GM21619 (cell line): ENCODE results near the gene GUCY1A2.
"Not testable (repeated sequence)": the region's sequence is repeated elsewhere in the genome, so short reads cannot be mapped to it uniquely, and the experiment has no call there.

ENCODE experiments used
- ATAC-seq: cut with Tn5 transposase; IDR thresholded peaks from one replicate; pipeline ENCODE4 v1.9.1; 2021; ENCODE audit not compliant: unreplicated experiment

Gene GUCY1A2

DNA sequence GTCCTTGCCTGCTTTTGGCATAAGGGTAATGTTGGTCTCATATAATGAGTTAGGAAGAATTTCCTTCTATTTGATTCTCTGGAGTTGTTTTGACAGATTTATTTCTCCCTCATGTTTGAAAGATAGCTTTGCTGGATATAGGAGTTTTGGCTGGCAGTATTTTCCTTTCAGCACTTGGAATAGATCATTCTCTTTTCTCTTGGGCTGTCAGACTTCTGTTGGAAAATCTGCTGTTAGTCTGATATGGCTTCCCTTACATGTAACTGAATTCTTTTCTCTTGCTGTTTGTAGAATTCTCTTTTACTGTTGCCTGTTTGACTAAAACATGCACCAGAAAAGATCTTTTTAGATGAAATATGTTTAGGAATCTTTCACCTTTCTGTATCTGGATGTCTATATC is 165.5 kb downstream of the GUCY1A2 start:
- ATAC-seq: no peak

DNA sequence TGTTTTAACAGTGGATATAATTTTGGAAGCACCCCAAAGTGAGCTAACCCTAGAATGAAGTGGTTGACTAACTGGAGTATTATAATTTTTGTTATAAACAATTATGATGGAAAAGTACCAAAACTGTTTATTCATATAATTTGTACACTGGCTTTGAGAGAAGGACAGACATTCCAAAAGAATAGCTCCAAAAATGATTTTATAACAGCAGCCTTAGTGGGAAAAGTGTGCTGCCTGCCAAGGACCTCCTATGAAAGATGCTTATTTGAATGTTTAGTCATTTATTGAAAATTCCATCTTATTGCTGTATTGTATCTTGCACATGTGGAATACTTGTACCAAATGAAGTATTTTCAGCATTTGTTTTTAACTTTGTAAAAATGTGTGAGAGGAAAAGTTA is 169.8 kb downstream of the GUCY1A2 start:
- no peak for ATAC-seq

DNA sequence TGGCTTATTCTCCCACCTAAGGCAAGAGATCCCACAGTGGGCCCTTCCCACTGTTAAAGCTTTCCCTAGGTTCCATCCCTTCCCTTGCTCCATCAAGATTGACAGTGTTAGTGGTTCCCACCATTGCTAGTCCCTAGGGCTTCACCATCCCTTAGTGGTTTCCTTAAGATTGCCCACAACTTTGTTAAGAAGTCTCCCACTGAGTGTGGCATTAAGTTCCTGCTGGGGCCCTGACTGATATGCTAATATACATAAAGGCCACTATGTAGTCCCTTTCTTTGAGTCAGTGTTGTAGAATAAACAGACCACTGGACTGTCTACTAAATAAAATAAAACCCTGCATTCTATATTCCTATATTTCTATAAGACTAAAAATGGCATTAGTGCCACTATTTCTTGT is 176.1 kb downstream of the GUCY1A2 start:
- ATAC-seq: no peak

DNA sequence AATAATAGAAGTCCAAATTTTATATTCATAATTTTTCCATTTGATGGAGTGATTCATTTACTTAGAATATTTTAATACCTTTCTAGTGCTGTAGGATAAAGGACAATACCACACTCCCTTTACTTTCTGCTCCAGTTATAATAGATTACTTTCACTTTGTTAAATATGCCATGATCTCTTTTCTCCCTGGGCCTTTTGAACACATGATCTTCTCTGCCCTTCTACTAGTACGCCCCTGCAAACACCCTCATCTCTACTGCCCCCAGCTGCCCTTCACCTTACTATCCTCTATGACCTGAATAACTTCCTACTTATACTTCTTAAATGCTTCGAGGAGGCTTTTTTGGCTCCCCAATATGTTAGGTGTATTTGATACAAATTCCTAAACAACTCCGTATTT is 177.3 kb downstream of the GUCY1A2 start:
- ATAC-seq: no peak

DNA sequence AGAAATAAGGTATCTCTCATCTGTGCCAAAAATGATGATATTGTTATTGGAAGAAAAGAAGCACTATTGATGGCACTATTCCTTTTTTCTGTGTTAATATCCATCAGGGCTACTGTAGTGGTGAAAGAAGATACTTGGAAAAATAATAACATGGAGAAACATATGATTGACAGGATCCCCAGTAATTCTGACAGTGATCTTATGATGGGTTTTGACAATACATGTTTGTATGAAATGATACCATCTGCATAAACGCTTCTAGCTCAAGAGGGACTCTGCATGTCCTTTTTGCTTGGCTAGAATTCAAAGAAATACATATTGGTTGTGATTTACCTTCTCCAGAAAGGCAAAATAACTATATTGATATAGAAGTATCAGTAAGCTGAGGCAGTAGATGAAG is 178.1 kb downstream of the GUCY1A2 start:
- ATAC-seq: no peak

DNA sequence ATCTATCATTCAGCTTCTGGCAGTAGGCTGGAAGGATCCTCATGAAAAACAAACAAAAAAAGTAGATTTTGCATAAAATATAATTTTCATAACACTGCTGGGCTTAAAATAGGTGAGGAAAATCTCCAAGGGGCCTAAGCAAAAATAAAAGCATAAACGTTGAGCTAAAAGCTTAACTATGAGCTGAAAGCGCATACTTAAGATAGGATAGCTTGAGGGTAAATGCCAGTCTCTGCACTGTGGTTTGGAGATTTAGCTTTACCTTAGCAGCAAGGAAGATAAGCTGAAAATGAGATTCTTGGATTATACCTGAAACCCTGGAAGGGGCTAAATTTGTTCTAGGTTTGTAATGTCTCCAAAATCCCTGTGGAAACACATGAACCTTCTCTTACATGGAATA is 183.7 kb downstream of the GUCY1A2 start:
- ATAC-seq: no peak

DNA sequence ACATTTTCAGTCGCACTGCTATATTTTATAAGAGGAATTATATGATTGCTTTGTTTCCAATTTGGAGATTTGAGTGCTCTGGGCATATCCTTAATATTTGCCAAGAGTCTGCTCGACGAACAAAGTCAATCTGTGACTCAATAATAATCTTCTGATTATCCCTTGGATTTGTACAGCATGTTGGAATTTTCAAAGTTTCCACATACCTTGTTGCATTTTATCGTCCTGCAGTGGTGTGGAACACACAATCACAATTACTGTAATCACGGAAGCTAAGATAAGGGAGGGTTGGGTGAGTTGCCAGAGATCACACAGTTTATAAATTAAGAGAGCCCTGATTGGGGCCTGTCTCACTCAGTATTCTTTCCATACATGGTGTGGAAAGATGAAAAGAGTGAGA is 189.3 kb downstream of the GUCY1A2 start:
- no peak for ATAC-seq

DNA sequence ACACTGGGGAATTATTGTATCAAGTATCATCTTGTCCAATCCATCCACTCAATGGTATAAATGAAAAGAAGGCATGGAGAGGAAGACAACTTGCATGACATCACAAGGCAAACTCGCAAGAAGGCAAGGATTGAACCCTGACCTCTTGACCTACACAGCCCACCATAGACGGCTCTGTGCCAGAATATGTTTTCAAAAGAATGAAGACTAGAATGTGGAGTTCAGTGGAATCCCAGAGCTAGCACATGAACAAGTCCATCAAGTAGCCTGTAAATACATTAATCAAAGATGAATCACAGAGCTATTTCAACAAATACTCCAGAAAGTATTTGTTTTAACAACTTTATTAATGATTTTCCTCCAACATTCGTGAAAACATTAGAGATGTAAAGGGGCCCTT is 189.7 kb downstream of the GUCY1A2 start:
- no peak for ATAC-seq

DNA sequence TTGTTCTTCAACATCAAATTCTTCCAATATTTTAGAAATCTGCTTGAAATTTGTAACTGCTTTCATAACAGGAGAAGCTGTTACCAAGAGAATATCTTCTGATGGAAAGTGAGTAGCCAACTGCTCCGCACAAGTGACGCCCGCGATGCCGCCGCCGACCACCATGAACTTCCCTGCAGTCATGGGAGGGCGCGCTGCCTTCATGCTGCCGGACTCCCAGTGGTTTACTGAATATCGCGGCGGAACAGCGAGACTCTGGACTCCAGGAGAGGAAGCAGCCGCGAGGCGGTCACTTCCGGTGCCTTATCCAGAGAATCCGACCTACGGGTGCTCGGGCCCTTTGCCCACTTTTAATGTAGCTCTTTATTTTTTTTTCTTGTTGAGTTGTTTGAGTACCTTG is 190.6 kb downstream of the GUCY1A2 start:
- ATAC-seq: no peak

DNA sequence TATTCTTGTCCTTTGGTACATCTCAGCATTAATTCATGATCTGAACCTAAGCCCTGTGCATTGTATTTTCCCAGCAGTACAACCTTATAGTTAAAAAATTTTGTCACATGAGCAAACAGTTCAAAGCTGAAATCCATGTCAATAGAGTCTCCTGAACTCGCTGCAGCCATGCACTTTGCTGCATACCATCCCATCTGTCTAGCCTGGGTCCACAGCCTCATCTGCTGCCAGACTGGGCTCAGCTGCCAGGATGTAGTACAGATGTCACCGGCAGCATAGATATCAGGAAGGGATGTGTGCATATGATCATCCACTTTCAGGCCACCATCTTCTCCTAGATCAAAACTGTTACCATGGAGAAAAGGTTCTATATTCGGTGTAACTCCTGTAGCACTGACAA is 191.7 kb downstream of the GUCY1A2 start:
- not testable (repeated sequence) for ATAC-seq

DNA sequence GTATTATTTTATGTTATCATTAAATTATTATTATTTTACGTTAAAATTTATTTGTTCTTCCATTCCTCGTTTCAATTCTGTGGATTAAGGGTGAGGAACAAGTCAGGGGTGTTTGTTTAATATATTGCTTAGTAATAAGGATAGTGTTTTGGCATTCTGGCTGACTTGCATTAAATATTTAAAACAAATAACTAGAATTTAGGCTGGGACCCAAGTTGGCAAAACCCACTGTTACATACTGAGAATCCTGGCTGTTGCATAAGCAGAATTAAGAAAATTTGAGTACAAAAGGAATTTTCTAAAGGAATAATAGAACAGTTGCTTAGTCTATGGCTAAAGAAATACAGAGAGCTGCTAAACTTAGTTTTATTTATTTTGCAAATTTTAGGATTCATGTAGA is 196.4 kb downstream of the GUCY1A2 start:
- no peak for ATAC-seq

DNA sequence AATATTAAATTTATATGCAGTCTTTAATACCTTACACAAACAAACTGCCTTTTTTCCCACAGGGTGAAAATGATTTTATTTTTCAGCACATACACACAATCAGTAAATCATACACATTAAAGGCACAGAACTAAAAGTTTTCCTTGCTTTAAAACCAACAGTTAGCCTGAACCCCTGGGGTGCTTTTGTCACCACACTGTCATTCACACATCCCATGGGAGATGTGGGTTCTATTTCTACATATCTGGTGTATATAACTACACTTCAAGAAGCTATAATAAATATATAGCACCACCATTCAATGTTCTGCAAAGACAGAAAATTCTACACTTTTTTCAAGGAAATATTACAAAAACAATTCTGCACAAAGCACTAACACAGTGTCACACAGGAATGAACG is 197.0 kb downstream of the GUCY1A2 start:
- ATAC-seq: no peak

DNA sequence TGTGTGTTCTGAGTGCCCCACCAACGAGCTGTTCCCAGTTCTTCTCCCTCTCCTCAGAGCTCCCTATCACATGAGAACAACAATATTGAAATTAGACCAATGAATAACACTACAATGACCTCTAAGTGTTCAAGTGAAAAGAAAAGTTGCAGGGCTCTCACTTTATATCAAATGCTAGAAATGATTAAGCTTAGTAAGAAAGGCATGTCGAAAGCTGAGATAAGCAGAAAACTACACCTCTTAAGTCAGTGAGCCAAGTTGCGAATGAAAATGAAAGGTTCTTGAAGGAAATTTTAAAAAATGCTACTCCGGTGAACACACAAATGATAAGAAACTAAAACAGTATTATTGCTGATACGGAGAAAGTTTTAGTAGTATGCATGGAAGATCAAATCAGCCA is 199.8 kb downstream of the GUCY1A2 start:
- no peak for ATAC-seq

DNA sequence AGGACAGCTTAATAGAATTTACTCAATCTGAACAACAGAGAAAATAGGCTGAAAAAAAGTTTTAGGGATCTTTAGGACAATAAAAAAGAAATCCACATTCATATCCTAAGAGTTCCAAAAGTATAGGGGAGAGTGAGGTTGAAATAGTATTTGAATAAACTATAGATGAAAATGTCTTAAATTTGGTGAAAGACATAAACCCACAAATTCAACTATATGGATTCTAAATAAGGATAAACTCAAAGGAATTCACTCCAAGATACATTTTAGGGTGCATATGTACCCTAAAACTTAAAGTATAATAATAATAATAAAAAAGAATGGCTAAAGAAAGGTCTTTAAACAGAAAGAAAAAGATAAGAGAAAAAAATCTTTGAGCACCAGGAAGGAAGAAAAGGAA is 203.1 kb downstream of the GUCY1A2 start:
- ATAC-seq: no peak

DNA sequence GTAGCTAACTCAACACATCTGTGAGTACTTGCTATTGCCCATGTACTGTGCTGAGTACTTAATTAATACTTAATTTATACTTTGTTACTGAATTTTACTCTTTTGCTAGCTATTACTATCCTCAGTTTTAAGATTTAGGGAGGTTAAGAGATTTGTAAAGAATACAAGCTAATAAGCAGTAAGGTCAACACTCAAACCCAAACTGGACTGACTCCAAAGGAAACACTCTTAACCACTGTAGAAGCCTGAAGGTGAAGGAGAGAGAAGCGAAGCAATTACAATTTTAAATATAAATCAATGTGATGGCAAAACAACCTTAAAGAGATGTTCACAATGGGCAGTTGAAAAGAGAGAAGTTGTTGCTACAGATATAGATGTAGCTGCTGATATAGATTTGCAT is 204.5 kb downstream of the GUCY1A2 start:
- ATAC-seq: no peak

DNA sequence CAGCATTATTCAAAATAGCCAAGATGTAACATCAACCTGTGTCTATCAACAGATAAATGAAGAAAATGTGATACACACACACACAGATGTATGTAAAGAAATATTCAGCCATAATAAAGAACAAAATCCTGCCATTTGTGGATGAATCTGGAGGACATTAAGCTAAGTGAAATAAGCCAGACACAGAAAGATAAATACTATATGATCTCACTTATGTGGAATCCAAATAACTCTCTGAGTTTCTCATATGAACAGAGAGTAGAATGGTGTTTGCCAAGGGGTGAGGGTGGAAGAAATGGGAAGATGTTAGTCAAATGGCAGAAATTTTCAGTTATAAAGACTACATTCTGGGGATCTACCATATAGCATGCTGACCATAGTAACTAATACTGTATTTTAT is 224.2 kb downstream of the GUCY1A2 start:
- ATAC-seq: no peak

DNA sequence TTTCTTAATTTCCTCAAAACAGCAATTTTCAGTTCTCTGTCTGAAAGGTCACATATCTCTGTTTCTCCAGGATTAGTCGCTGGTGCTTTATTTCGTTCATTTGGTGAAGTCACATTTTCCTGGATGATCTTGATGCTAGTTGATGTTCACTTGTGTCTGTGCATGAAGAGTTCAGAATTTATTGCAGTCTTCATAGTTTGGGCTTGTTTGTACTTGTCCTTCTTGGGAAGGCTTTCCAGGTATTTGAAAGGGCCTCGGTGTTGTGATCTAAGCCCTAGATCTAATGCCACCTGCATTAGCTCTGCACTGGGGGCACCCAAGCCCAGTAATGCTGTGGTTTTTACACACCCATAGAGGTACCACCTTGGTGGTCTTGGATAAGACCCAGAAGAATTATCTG is 228.9 kb downstream of the GUCY1A2 start:
- no peak for ATAC-seq

DNA sequence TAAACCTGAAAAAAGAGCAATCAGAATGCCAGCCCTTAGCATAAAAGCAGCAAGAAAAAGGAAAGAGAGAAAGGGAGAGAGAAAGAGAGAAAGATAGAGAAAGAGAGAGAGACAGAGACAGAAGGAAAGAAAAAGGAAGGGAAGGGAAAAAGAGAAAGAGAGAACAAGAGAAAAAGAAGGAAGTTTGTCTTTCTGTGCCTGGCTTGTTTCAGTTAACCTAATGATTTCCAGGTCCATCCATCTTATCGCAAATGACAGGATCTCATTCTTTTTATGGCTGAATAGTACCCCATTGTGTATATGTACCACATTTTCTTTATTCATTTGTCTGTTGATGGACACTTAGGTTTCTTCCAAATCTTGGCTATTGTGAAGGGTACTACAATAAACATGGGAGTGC is 230.8 kb downstream of the GUCY1A2 start:
- ATAC-seq: no peak

DNA sequence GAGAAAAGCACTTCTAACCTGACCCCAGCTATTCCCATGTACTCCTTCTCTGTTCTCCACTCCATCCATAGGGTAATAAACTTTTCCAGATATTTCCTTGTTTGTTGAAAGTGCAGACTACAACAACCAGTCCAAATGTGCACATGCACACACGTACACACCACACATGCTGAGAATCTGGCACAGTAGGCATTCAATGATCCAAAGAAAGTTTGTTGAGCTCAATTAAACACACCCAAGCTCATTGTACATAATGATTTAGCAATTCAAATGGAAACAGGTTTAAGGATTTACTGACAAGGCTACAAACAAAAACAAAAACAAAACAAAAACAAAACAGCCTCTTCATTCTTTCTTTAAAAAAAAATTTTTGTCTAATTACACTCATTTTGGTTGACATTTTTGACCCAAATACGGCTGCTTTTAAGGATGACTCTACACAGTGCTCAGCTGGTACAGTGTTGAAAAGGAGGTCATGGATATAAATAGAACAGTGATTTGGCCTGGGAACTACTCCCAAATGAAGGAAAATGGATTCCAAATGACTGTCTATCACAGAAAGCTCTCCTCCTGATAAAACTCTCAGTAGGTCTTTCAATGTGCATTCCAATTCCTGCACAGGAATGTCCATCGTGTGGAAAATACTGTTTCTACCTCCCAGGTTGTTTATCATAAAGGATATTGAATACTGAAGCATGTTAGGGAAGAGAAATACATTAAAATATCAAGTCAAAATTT is 232.2 kb downstream of the GUCY1A2 start:
- ATAC-seq: no peak

DNA sequence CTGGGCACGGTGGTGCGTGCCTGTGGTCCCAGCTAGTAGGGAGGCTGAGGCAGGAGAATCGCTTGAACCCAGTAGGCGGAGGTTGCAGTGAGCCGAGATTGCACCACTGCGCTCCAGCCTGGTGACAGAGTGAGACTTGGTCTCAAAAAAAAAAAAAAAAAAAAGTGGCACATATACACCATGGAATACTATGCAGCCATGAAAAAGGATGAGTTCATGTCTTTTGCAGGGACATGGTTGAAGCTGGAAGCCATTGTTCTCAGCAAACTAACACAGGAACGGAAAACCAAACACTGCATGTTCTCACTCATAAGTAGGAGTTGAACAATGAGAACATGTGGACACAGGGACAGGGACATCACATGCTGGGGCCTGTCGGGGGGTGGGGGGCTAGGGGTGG is 241.0 kb downstream of the GUCY1A2 start:
- ATAC-seq: not testable (repeated sequence)

DNA sequence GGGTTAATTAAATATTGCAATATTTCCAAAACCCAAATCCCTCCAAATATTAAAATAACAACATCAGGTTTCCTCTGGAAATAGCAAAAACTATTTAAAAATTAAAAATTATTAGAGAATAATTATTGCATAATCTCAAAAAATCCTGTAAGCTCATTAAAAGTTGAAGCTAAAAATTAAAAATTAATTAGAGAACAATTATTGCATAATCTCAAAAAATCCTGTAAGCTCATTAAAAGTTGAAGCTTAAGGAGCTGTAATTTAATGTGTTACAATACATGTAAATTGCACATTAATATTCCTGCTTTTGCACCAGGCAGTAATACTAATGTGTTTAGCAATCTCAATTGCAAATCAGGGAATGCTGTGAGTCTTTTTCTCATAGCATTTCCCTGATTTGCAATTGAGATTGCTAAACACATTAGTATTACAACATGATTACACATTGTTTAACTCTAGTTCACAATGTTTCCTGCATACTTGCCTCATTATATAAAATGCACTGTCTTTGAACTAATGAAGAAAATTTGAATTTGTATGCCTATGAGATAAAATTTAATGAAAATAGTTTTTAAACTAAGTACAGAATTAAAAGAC is 247.7 kb downstream of the GUCY1A2 start:
- ATAC-seq: no peak

DNA sequence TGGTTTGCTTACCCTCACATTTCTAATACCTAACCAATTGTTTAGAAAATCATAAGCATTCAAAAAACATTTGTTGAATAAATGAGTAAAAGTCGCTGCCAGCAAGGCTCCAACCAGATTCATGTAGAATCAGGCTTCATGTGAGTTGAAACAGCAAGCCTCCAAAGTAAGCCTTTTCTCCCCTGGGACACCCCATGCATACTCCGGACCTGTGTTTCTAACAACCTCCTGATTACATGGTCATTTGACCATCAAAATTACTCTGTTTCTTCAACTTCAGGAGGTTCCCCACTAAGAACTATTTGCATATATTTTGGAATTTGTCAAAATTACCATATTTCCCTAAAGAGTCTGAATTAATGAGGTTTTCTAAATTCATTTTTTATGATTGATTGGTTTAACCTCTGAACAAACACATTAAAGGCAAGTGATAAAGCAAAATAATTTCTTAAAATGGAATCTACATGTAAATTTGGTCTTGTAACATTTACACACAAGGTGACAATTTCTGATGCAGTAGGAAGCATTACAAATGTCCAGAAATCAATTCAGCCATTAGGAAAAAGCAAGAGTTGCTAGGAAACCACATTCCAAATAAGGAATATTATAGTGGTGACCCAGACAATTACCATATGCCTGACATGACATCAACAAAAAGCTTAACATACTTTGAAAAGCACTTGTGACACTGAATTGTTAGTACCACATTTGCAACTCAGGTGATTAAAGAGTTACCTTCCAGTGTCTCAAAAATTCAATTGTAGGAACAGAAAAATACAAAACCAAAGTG is 252.6 kb downstream of the GUCY1A2 start:
- no peak for ATAC-seq
